Endometrium (tissue), 2 donors: ENCODE results near the gene MAG.

ENCODE experiments used
- FAIRE-seq: peaks from 2 replicates; lab custom pipeline; 2012; peaks lifted over from hg19 to GRCh38; lab: Jason Lieb, UNC
- donor health status: control.
- donor health status: control.

The MAG gene

DNA sequence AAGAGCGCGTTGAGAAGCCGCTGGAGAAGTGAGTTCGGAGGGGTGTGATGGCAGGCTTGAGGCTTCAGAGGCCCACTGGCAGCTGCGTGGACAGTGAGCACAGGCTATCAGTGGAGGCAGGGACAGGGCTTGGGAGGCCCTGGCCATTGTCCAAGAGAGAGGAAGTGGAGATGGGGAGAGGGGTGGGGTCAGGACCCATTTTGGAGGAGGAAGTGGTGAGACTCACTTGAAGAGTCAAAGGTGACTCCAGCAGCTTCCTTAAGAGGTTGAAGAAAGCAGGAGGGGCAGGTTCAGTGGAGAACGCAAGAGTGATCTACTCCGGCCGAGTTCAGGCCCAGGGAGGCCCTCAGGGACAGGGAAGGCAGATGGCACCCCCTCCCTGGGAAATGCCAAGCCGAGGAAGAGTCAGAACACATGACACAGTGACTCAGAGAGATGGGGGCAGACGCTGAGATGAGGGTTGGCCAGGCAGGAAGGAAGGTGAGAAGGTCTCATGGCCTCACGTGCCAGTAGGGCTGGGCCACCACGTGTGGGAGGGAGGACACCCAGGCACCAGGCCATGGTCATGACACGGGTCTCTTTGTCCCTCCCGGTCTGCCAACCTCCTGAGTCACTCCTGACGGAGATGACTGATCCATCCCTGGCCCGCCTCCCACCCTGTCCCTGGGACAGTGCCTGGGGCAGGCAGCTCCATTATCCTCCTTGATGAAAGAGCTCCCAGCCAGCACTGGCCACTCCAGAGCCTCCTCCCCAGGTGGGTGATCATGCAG lies 26.9 kb downstream of the MAG start:
- FAIRE-seq = no peak

DNA sequence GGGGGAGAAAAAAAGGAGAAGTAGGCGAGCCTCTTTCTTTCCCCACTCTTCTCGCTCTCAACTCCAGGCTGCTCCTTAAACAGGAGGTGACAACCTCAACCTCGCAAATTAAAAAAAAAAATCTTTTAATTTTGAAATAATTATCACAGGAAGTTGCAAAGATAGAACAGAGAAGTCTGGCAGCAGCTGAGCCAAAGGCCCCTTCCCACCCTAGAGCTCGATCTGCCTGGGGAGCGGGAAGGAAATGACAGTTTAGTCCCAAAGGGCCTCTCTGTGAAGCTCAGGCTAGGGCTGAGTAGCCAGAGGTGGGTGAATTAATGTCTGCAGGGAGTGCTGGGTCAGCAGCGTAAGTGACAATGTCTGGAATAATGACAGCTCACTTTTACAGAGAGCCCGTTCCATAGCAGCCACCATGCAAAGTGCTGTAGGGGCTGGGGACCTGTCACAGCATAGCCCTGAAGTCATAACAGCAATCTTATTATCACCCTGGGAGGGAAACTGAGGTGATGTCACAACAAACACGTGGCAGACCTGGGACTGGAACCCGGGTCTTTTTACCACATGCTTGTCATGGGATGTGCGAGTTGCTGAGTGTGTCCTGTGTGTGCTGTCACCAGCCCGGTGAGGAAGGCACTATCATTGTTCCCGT lies 28.2 kb downstream of the MAG start:
- FAIRE-seq = no peak

DNA sequence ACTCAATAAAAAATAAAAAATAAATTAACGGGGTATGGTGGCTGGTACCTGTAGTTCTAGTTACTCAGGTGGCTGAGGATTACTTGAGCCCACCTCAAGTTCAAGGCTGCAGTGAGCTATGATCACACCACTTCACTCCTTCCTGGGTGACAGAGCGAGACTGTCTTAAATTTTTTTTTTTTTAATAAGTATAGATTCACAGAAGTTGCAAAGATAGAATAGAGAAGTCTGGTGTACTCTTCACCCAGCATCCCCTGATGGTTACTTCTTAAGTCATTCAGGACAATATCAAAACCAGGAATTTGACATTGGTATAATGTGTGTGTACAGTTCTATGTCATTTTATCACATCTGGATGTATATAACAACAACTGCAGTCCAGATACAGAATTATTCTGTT lies 29.3 kb downstream of the MAG start:
- FAIRE-seq = no peak

DNA sequence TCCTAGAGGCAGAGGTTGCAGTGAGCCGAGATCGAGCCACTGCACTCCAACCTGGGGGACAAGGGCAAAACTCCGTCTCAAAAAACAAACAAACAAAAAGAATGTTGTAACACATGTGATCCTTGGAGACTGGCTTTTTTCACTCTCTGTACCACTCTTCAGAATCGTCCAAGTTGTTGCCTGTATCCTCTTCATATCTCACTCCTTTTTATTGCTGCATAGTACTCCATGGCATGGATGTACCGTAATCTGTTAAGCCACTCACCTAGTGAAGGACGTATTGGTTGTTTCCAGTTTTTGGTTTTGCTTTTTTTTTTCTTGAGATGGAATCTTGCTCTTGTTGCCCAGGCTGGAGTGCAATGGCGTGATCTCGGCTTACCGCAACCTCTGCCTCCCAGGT lies 30.1 kb downstream of the MAG start:
- FAIRE-seq = no peak

DNA sequence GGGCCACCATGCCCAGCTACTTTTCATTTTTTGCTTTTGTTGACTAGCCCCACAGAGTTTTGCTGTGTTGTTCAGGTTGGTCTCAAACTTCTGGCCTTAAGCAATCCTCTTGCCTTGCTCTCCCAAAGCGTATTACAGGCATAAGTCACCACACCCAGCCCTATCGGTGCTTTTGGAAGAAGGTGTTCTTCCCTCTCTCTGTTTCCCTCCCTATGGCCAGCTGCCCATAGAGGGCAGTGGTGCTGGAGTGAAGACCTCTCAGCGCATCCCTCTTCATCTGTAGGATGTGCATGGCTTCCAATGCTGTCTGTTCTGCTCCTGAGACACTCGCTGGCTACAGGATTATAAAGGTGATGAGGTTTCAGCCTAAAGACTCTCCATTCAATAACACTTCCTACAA lies 35.7 kb downstream of the MAG start:
- FAIRE-seq = no peak

DNA sequence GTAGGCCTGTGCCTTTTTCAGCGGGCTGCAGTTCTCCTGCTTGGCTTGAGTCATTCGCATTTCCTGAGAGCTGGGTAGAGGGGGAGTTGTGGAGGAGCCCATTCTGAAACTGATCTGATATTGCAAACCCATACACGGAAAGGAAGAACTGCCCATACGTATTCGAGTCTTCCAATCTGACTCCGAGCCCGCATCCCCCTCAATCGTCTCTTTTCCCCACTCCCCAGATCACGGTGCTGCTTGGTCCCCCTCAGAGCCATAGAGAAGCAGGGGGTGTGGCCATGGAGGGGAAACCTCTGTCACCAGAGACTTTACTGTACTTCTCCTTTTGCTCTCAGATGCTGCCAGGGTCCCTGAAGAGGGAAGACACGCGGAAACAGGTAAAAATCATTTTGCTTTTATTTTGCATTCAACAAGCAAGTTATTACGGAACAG lies 36.9 kb downstream of the MAG start, which contains the start of gene CD22:
TSS of gene CD22 (plus strand) at position 337 of the 435 bp plus-strand sequence. CDS start 2,854 bp downstream, outside the sequence.
- FAIRE-seq = no peak

DNA sequence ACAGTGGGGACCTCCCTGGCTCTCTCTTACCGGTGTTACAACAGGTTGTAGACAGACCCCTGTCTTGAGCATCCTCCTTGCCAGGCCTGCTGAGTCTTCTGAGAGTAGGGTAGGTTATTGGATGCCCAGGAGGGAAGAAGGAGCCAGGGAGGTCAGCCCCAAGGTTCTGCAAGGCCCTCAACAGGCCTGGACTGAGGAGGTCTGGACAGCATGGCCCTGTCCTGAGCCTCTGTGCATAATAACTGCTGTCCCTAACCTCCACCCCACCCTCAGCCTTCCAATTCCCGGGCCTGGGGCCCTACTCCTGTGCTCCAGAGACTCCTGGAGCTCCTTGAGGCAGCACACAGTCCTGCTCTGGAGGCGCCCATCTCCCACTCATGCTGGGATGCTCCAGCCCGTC lies 37.4 kb downstream of the MAG start:
- no peak for FAIRE-seq

DNA sequence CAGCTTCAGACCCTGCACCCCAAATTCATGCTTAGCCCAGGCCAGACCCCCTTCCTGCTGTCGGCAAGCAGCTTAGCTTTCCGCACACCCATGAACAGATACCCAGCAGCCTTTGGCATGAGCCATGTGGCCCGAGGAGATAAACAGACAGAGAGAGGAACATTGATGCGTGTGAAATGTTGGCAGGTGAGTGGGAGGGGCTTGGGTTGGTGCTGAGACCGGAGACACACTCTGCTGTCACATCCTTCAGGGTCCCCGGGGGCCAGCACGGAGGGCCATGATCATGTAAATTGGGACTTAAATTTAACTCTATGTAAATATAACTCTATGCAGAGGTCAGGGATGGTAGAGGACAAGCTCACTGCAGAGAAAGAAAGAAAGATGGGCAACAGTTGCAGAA lies 38.5 kb downstream of the MAG start:
- no peak for FAIRE-seq

DNA sequence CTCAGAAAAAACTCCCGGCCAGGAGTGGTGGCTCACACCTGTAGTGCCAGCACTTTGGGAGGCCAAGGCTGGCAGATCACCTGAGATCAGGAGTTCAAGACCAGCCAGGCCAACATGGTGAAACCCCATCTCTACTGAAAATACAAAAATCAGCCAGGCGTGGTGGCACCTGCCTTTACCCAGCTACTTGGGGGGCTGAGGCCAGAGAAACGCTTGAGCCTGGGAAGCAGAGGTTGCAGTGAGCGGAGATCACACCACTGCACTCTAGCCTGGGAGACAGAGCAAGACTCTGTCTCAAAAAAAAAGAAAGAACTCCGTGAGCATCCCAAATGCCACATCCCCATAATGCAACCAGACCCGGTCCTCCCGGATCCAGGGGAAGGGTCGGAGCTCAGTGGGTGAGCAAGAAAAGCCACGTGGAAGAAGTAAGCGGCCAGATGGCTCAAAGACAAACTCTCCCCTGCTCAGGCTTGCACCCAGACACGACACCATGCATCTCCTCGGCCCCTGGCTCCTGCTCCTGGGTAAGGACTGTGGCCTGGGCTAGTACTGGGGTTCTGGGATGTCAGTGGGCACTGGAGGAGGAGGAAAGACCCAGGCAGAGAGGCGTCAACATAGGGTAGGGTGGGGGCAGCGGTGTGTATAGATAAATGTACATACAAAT lies 39.7 kb downstream of the MAG start:
- no peak for FAIRE-seq

DNA sequence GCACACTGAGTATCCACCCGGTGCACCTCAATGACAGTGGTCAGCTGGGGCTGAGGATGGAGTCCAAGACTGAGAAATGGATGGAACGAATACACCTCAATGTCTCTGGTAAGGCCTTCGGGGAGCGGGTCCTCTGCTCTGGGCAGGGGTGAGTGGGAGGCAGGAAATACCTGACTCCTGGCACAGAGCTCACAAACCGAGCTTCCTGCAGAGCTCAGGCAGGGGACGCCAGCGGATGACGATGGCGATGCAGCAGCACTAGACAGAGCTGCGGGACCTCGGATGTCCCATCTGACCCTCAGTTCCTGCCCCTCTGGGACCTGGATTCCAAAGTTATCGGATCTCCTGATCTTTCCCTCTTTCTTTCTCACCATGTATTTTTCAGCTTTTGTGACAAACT lies 40.9 kb downstream of the MAG start:
- FAIRE-seq = no peak

DNA sequence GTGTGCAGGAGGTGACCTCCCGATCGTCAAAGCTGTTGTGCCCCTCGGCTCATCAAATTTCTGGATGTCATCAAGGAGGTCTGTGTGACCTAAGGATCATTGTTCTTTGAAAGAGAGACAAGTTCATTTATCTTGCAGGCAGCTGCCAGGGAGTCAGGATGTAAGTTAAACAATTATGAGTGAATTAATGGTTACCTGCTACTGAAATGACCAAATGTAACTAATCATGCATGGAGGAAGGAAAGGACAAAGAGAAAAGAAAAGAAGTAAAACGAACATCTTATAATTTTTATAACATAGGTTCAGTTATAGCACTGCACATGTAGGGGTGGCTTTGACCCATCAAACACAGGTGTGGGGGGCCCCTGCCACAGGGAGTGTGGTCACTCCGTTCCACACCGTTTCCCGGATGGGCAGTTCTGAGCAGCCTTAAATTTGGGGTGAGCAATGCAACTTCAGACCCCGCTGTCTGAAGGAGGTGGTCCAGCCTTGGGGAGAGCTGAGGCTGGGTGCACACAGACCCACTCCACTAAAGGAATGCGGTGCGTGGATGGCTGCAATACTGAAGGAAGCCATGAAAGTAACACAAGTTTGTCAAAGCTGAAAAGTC lies 42.3 kb downstream of the MAG start:
- no peak for FAIRE-seq

DNA sequence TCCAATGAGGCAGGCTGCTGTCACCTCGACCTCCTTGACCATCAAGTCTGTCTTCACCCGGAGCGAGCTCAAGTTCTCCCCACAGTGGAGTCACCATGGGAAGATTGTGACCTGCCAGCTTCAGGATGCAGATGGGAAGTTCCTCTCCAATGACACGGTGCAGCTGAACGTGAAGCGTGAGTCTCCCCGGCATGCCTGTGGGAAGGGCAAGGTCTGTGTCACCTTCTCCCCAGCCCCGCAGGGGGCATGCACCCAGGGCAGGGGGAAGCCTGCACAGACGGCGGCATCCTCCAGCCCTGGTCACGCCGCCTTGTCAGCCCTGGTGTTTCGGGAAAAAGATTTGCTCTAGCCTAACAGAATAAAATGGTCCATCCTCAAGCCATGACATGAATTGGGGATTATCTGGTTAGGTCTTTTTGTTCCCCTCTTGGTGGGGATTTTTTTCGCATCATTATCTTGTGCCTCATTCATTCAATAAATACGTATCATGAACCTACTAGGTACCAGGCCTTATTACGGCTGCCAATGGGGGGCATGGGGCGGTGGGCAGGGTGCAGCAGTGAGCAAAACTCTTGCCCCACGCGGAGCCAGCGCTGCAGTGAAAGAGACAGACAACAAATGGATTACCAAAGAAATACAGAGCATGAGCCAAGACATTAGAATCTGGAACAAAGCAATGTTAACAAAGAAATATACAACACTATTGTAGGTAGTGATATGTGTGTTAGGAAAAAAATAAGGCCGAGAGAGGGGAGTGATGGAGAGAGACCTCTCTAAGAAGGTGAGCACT lies 44.4 kb downstream of the MAG start:
- no peak for FAIRE-seq

DNA sequence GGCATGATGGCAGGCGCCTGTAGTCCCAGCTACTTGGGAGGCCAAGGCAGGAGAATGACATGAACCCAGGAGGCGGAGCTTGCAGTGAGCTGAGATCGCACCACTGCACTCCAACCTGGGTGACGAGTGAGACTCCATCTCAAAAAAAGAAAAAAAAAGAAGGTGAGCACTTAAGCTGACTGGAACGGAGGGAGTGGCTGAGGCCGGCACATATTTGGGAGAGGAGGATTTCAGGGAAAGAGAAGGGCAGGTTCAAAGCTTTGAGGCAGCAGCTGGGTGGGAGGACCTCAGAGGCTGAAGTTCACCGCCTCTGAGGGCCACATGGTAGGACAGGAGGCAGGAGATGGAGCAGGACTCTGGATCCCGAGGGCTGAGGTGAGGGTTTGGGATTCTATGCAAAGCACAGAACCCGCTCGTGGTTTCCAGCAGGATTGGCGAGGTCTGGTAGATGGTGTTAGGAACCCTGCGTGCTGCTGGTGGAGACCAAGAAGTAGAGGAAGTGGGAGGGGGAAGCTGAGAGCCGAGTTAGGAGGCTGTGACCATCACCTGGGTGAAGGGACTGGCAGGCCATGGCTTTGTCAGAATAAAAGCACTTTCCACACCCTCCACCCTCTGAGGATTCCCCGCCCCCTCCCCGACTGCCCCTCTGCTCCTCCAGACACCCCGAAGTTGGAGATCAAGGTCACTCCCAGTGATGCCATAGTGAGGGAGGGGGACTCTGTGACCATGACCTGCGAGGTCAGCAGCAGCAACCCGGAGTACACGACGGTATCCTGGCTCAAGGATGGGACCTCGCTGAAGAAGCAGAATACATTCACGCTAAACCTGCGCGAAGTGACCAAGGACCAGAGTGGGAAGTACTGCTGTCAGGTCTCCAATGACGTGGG lies 45.4 kb downstream of the MAG start:
- no peak for FAIRE-seq

DNA sequence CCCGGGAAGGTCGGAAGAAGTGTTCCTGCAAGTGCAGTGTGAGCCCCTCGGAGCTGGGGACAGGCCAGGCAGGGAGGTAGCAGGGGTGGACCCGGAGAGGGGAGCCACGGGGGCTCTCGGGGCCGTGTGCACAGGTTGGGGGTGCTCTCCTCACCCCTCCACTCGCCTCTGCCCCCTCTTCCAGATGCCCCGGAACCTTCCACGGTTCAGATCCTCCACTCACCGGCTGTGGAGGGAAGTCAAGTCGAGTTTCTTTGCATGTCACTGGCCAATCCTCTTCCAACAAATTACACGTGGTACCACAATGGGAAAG lies 46.0 kb downstream of the MAG start:
- no peak for FAIRE-seq

DNA sequence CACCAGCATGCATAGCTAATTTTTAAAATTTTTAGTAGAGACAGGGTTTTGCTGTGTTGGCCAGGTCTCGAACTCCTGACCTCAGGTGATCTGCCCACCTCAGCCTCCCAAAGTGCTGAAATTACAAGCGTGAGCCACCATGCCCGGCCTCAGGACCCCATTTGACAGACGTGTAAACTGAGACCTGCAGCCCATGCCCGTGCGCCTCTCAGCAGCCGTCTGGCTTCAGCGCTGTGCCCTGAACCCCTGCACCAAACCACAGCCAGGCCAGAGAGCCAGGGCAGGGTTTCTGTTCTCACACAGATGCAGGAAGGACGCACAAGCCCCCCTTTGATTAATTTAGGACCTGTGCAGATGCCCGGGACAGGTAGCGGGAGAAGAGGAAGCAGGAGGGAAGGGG lies 48.5 kb downstream of the MAG start:
- FAIRE-seq = no peak

DNA sequence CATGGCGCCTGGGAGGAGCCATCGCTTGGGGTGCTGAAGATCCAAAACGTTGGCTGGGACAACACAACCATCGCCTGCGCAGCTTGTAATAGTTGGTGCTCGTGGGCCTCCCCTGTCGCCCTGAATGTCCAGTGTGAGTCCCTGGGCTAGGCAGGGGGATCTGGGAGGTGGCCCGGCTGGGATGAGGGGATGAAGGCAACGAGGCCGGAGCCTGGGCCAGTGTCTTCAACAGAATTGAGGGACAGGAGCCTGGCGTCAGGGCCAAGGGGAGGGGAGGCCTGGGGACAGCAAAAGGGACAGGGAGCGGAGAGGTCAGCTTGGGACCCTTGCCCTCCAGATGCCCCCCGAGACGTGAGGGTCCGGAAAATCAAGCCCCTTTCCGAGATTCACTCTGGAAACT lies 49.0 kb downstream of the MAG start:
- no peak for FAIRE-seq

DNA sequence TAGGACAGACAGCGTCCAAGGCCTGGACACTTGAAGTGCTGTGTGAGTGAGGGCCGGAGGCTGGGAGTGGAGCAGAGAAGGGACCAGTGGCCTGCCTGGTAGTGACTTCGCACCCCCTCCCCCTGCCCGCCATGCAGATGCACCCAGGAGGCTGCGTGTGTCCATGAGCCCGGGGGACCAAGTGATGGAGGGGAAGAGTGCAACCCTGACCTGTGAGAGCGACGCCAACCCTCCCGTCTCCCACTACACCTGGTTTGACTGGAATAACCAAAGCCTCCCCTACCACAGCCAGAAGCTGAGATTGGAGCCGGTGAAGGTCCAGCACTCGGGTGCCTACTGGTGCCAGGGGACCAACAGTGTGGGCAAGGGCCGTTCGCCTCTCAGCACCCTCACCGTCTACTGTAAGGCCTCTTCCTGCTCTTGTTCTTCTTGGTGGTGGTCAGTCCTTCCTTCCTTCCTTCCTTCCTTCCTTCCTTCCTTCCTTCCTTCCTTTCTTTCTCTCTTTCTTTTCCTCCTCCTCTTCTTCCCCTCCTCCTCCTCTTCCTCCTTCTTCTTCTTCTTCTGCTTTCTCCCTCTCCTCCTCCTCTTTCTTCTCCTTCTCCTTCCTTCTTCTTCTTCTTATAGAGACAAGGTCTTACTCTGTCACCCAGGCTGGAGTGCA lies 49.7 kb downstream of the MAG start:
- no peak for FAIRE-seq

DNA sequence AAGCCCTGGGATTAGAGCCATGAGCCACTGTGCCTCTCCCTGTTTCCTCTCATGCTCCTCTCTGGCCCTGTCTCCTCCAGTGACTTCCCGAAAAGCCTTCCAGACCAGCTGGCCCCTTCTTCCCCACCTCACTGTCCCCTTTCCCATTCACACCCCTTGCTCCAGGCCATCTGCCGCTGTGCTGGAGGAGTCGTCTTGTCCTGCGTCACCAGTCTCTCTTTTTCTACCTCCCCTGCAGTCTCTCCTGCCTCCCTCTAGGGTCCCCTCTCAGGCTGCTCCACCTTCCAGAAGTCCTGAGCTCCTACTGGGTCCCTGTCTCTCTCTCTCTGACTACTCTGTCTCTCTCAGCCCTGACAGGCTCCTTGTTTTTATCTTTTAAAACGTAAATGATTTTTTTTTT lies 50.5 kb downstream of the MAG start:
- no peak for FAIRE-seq

DNA sequence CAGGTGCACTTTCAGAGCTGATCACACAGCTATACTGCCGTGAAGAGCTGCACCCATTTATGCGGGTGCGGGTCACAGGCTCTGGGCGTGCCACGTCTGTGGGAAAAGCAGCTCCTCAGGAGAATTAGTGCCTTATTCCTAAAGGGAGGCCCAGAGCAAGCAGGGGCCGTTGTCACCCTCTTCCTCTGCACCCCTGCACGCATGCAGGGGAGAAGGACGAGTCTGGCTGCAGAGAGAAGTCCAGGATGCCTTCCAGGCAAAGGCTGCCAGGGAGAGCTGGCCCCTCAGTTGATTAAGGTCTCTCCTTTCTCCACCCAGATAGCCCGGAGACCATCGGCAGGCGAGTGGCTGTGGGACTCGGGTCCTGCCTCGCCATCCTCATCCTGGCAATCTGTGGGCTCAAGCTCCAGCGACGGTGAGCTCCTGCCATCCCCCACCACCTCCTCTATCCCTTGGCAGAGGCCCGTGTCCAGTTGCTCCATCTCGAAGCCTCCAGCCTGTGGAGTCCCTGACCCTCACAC lies 52.6 kb downstream of the MAG start:
- no peak for FAIRE-seq

DNA sequence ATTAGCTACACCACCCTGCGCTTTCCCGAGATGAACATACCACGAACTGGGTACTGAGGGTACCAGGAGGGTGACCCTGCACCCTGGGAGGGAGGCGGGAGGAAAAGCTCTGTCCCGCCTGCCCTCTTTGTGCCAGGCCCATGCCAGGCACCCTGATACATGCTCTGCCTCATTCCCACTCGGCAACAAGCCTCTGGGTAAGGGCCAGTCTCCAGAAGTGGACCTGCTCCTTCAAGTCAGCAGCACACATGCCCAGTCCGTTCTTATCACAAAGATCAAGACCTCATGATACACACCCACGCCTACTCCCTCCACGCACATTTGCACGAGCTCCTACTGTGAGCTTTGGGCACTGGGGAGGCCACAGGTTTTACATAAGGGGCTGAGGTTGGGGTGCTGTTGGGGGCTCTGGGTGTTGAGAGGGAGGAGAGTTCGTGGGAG lies 53.7 kb downstream of the MAG start:
- FAIRE-seq = no peak
